Activated naive CD4-positive, alpha-beta T cell treated with anti-CD3 and anti-CD28 coated beads, Interleukin-2, amount 50 U/mL, for 24 hours (primary cell): ENCODE results near the gene GCG.

ENCODE experiments used
- H3K27ac Mint-ChIP-seq: one replicate; pipeline ENCODE4 v1.8.0; 2021; ENCODE audit warnings: mild to moderate bottlenecking, mixed read lengths
- H3K27me3 Mint-ChIP-seq: one replicate; pipeline ENCODE4 v1.8.0; 2021; ENCODE audit warnings: mixed read lengths
- H3K36me3 Mint-ChIP-seq: one replicate; pipeline ENCODE4 v1.8.0; 2021; ENCODE audit warnings: mixed read lengths
- H3K4me1 Mint-ChIP-seq: one replicate; pipeline ENCODE4 v1.8.0; 2021; ENCODE audit warnings: mixed read lengths
- H3K4me3 Mint-ChIP-seq: one replicate; pipeline ENCODE4 v1.8.0; 2021; ENCODE audit warnings: mild to moderate bottlenecking, mixed read lengths
- H3K9me3 Mint-ChIP-seq: one replicate; pipeline ENCODE4 v1.8.0; 2021; ENCODE audit warnings: mixed read lengths

GCG gene

GRCh38 chr2:162152147-162152546 is at the start of gene GCG:
GCG (minus strand) TSS chr2:162152247; CDS start chr2:162149178, 3,069 bp downstream.
- H3K9me3 Mint-ChIP-seq: no peaks in the 10 kb centered on the region
- H3K27me3 Mint-ChIP-seq: peaks cover 35% of the 10 kb centered on the region
- H3K4me1 Mint-ChIP-seq: peaks cover 7% of the 10 kb centered on the region
- H3K4me3 Mint-ChIP-seq: no peak within 1 kb of the TSS
- H3K36me3 Mint-ChIP-seq: no peaks in the 10 kb centered on the region
- no peak within 1 kb of the TSS for H3K27ac Mint-ChIP-seq

GRCh38 chr2:162200636-162201035 is 48.6 kb upstream of the GCG start:
- Mint-ChIP-seq H3K4me1 (no peaks in the 10 kb centered on the region), H3K27me3 (peaks cover 10% of the 10 kb centered on the region), H3K27ac (no peak overlapping the region), H3K36me3 (no peaks in the 10 kb centered on the region), H3K4me3 (no peak overlapping the region), H3K9me3 (no peaks in the 10 kb centered on the region)

- H3K4me3 Mint-ChIP-seq: no peak overlapping the region
- H3K4me1 Mint-ChIP-seq: no peaks in the 10 kb centered on the region
- no peak overlapping the region for H3K27ac Mint-ChIP-seq
Observed at GRCh38 chr2:162199913-162200312, 47.9 kb upstream of the GCG start.

GRCh38 chr2:162198239-162198638 is 46.2 kb upstream of the GCG start:
- H3K4me1 Mint-ChIP-seq: no peaks in the 10 kb centered on the region
- H3K9me3 Mint-ChIP-seq: no peaks in the 10 kb centered on the region
- H3K4me3 Mint-ChIP-seq: no peak overlapping the region
- no peaks in the 10 kb centered on the region for H3K36me3 Mint-ChIP-seq
- peaks cover 8% of the 10 kb centered on the region for H3K27me3 Mint-ChIP-seq
- no peak overlapping the region for H3K27ac Mint-ChIP-seq

More at GRCh38 chr2:162199913-162200312, 47.9 kb upstream of the GCG start:
- H3K36me3 Mint-ChIP-seq: no peaks in the 10 kb centered on the region
- no peaks in the 10 kb centered on the region for H3K9me3 Mint-ChIP-seq
- peaks cover 10% of the 10 kb centered on the region for H3K27me3 Mint-ChIP-seq

- Mint-ChIP-seq H3K27me3 (peaks cover 15% of the 10 kb centered on the region), H3K9me3 (no peaks in the 10 kb centered on the region), H3K36me3 (no peaks in the 10 kb centered on the region), H3K4me3 (no peak overlapping the region), H3K4me1 (no peaks in the 10 kb centered on the region), H3K27ac (no peak overlapping the region)
Observed at GRCh38 chr2:162197069-162197825, 45.2 kb upstream of the GCG start.

- H3K9me3 Mint-ChIP-seq: no peaks in the 10 kb centered on the region
- H3K27me3 Mint-ChIP-seq: peaks cover 17% of the 10 kb centered on the region
- no peaks in the 10 kb centered on the region for H3K36me3 Mint-ChIP-seq
- no peak overlapping the region for H3K4me3 Mint-ChIP-seq
- H3K4me1 Mint-ChIP-seq: no peaks in the 10 kb centered on the region
- no peak overlapping the region for H3K27ac Mint-ChIP-seq
Observed at GRCh38 chr2:162196638-162197037, 44.6 kb upstream of the GCG start.

GRCh38 chr2:162188451-162188850 is 36.4 kb upstream of the GCG start:
- H3K27me3 Mint-ChIP-seq: peaks cover 17% of the 10 kb centered on the region
- H3K27ac Mint-ChIP-seq: no peak overlapping the region
- H3K36me3 Mint-ChIP-seq: no peaks in the 10 kb centered on the region
- H3K4me1 Mint-ChIP-seq: no peaks in the 10 kb centered on the region
- no peaks in the 10 kb centered on the region for H3K9me3 Mint-ChIP-seq
- H3K4me3 Mint-ChIP-seq: no peak overlapping the region

GRCh38 chr2:162185541-162186232 is 33.6 kb upstream of the GCG start:
- Mint-ChIP-seq H3K27me3 (peaks cover 5% of the 10 kb centered on the region), H3K36me3 (no peaks in the 10 kb centered on the region), H3K4me3 (no peak overlapping the region), H3K27ac (no peak overlapping the region), H3K4me1 (no peaks in the 10 kb centered on the region), H3K9me3 (no peaks in the 10 kb centered on the region)

GRCh38 chr2:162184821-162185450 is 32.9 kb upstream of the GCG start:
- H3K36me3 Mint-ChIP-seq: no peaks in the 10 kb centered on the region
- no peak overlapping the region for H3K4me3 Mint-ChIP-seq
- no peaks in the 10 kb centered on the region for H3K4me1 Mint-ChIP-seq
- H3K27ac Mint-ChIP-seq: no peak overlapping the region
- no peaks in the 10 kb centered on the region for H3K9me3 Mint-ChIP-seq
- peaks cover 5% of the 10 kb centered on the region for H3K27me3 Mint-ChIP-seq

GRCh38 chr2:162184359-162184758 is 32.3 kb upstream of the GCG start:
- Mint-ChIP-seq H3K27ac (no peak overlapping the region), H3K27me3 (peaks cover 5% of the 10 kb centered on the region), H3K36me3 (no peaks in the 10 kb centered on the region), H3K4me3 (no peak overlapping the region), H3K4me1 (no peaks in the 10 kb centered on the region), H3K9me3 (no peaks in the 10 kb centered on the region)

- Mint-ChIP-seq H3K27ac (no peak overlapping the region), H3K4me1 (no peaks in the 10 kb centered on the region), H3K27me3 (peaks cover 2% of the 10 kb centered on the region)
Observed at GRCh38 chr2:162182395-162182794, 30.3 kb upstream of the GCG start.

GRCh38 chr2:162177301-162177700 is 25.3 kb upstream of the GCG start:
- H3K4me1 Mint-ChIP-seq: no peaks in the 10 kb centered on the region
- no peaks in the 10 kb centered on the region for H3K36me3 Mint-ChIP-seq
- H3K4me3 Mint-ChIP-seq: no peak overlapping the region
- H3K27me3 Mint-ChIP-seq: peaks cover 6% of the 10 kb centered on the region
- no peaks in the 10 kb centered on the region for H3K9me3 Mint-ChIP-seq
- H3K27ac Mint-ChIP-seq: no peak overlapping the region

More at GRCh38 chr2:162182395-162182794, 30.3 kb upstream of the GCG start:
- H3K4me3 Mint-ChIP-seq: no peak overlapping the region
- H3K36me3 Mint-ChIP-seq: no peaks in the 10 kb centered on the region
- H3K9me3 Mint-ChIP-seq: no peaks in the 10 kb centered on the region

GRCh38 chr2:162175714-162176113 is 23.7 kb upstream of the GCG start:
- Mint-ChIP-seq H3K27ac (no peak overlapping the region), H3K4me1 (no peaks in the 10 kb centered on the region), H3K36me3 (no peaks in the 10 kb centered on the region), H3K27me3 (peaks cover 6% of the 10 kb centered on the region), H3K9me3 (no peaks in the 10 kb centered on the region), H3K4me3 (no peak overlapping the region)

- Mint-ChIP-seq H3K4me3 (no peak overlapping the region), H3K9me3 (no peaks in the 10 kb centered on the region), H3K4me1 (no peaks in the 10 kb centered on the region), H3K27ac (no peak overlapping the region), H3K36me3 (no peaks in the 10 kb centered on the region), H3K27me3 (peaks cover 4% of the 10 kb centered on the region)
Observed at GRCh38 chr2:162174746-162175145, 22.7 kb upstream of the GCG start.

- Mint-ChIP-seq H3K9me3 (no peaks in the 10 kb centered on the region), H3K27me3 (peaks cover 4% of the 10 kb centered on the region), H3K36me3 (no peaks in the 10 kb centered on the region), H3K4me3 (no peak overlapping the region), H3K27ac (no peak overlapping the region), H3K4me1 (no peaks in the 10 kb centered on the region)
Observed at GRCh38 chr2:162172802-162173370, 20.8 kb upstream of the GCG start.

- Mint-ChIP-seq H3K4me1 (no peaks in the 10 kb centered on the region), H3K4me3 (no peak overlapping the region), H3K27ac (no peak overlapping the region), H3K36me3 (no peaks in the 10 kb centered on the region), H3K27me3 (peaks cover 6% of the 10 kb centered on the region), H3K9me3 (no peaks in the 10 kb centered on the region)
Observed at GRCh38 chr2:162166745-162167144, 14.7 kb upstream of the GCG start.
